ENCODE results near the gene MZB1. TPM values are rescaled to one million over a fixed set of nuclear protein-coding genes. Genes with fewer than 3 reads are reported as not detected.
"Not testable (repeated sequence)": the region's sequence is repeated elsewhere in the genome, so short reads cannot be mapped to it uniquely, and the experiment has no call there.

MZB1 gene
- total RNA-seq, 4 donors from 2014 or later = 2.1 to 2.4 TPM; not detected in 2

DNA sequence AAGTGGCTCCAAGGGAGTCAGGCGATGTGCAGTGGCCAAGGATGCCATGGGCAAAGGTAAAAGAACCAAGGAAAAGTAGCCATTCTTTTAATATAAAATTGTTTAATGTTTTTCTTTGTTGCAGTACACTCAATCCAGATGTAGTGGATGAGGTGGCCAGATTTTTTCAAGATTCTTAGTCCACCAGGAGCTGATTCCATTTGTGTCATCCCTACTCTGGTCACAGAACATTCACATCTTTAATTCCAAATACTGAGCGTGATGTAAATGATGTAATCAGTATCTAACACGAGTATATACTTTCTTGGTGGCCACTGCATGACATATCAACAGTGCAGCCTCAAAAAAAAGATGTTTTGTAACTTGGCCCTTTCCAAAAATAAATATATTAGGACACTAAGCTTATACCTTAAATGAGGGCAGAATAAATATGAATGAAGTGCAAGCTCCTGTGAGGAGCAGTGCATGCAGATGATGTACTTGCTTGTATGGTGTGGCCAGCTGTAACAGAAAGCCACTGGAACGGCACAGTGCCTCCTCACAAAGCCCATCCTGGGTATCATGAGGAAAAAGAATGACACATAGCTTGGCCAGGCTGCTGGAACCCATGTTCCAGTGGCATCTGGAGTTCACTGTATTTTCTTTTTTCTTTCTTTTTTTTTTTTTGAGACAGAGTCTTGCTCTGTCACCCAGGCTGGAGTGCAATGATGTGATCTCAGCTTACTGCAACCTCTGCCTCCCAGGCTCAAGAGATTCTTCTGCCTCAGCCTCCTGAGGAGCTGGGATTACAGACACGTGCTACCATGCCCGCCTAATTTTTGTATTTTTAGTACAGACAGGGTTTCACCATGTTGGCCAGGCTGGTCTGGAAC, 20.6 kb upstream of the MZB1 start:
- H3K27ac ChIP-seq = peak overlapping the region in 2 of 4 donors; percentile 32 to 35

DNA sequence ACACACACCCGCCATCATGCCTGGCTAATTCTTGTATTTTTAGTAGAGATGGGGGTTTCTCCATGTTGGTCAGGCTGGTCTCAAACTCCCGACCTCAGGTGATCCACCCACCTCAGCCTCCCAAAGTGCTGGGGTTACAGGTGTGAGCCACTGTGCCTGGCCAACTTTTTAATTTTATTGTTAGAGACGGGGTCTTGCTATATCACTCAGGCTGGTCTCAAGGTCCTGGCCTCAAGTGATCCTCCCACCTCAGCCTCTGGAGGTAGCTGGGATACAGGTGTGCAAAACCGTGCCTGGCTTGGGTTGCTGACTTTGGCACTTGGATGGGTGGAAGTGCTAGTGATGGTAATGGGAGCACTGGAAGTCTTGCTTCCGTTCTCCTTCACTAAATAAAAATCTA, 19.4 kb upstream of the MZB1 start:
- WGBS, 2 donors = 85 to 89% methylated on average over 5 of the region's 5 CpGs
- not testable (repeated sequence) for DNase-seq (ENCODE audit: low spot score in 2 of 2); H3K27ac ChIP-seq; H3K9me3 ChIP-seq; H3K27me3 ChIP-seq; H3K4me3 ChIP-seq; H3K4me1 ChIP-seq
- peaks cover 0 to 24% (median 0%) of the 10 kb centered on the region in 3 donors for H3K36me3 ChIP-seq

More for the DNA sequence above, 20.6 kb upstream of the MZB1 start:
- H3K4me3 ChIP-seq = no peak overlapping the region
- 52 to 61% methylated on average over 6 of the region's 6 CpGs for WGBS, 2 donors
- H3K27me3 ChIP-seq = no peaks in the 10 kb centered on the region
- H3K36me3 ChIP-seq = peaks cover 0 to 24% (median 0%) of the 10 kb centered on the region in 3 donors
- H3K9me3 ChIP-seq = no peaks in the 10 kb centered on the region
- DNase-seq (ENCODE audit: low spot score in 2 of 2) = no peak
- TF ChIP-seq, protein P1, sequence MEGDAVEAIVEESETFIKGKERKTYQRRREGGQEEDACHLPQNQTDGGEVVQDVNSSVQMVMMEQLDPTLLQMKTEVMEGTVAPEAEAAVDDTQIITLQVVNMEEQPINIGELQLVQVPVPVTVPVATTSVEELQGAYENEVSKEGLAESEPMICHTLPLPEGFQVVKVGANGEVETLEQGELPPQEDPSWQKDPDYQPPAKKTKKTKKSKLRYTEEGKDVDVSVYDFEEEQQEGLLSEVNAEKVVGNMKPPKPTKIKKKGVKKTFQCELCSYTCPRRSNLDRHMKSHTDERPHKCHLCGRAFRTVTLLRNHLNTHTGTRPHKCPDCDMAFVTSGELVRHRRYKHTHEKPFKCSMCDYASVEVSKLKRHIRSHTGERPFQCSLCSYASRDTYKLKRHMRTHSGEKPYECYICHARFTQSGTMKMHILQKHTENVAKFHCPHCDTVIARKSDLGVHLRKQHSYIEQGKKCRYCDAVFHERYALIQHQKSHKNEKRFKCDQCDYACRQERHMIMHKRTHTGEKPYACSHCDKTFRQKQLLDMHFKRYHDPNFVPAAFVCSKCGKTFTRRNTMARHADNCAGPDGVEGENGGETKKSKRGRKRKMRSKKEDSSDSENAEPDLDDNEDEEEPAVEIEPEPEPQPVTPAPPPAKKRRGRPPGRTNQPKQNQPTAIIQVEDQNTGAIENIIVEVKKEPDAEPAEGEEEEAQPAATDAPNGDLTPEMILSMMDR (IDR thresholded peaks at IDR 0.05) = no peak
- TF ChIP-seq EP300 (IDR thresholded peaks at IDR 0.05) (no peak), POLR2A (IDR thresholded peaks at IDR 0.05) (no peak)
- H3K4me1 ChIP-seq = peaks cover 0 to 15% (median 4%) of the 10 kb centered on the region in 4 donors

DNA sequence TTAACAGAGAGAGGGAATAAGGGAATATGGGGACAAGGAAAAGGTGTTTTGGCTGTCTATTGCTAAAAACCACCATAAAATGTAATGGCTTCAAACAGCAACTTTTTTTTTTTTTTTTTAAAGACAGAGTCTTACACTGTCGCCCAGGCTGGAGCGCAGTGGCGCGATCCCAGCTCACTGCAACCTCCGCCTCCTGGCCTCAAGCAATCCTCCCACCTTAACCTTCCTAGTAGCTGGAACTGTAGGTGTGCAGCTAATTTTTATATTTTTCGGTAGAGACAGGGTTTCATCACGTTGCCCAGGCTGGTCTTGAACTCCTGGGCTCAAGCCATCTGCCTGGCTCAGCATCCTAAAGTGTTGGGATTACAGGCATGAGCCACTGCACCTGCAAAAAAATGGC, 18.5 kb upstream of the MZB1 start:
- Histone ChIP-seq H3K4me1 (peaks cover 2 to 11% (median 8%) of the 10 kb centered on the region in 4 donors), H3K27me3 (no peaks in the 10 kb centered on the region), H3K9me3 (no peaks in the 10 kb centered on the region), H3K4me3 (no peak overlapping the region), H3K36me3 (peaks cover 0 to 18% (median 0%) of the 10 kb centered on the region in 3 donors), H3K27ac (no peak overlapping the region)
- DNase-seq (ENCODE audit: low spot score in 2 of 2) = no peak
- WGBS, 2 donors = 91% methylated on average over 7 of the region's 7 CpGs
- no peak for TF ChIP-seq EP300 (IDR thresholded peaks at IDR 0.05)

DNA sequence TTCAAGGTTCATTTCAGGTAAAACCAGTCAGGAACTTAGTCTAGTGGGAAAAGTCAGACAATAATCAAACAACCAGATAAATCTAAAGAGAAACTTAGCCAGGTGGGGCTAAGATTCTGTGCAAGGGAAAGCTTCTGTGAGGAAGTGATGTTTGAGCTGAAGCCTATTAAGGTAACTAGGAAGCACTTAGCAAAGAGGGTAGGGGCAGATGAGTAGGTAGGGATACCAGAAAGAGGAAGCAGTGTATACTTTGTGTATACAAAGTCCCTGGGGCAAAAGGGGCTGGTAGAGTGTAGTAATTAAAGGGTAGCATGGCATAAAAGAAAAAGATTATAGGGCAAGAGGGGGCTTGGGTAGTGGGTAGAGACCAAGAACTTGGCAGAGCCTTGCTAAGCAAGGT, 17.8 kb upstream of the MZB1 start:
- Histone ChIP-seq H3K27ac (no peak overlapping the region), H3K36me3 (peaks cover 0 to 11% (median 0%) of the 10 kb centered on the region in 3 donors), H3K4me1 (peaks cover 4 to 15% (median 11%) of the 10 kb centered on the region in 4 donors), H3K27me3 (no peaks in the 10 kb centered on the region), H3K4me3 (no peak overlapping the region), H3K9me3 (no peaks in the 10 kb centered on the region)
- TF ChIP-seq POLR2A (IDR thresholded peaks at IDR 0.05) (no peak), EP300 (IDR thresholded peaks at IDR 0.05) (no peak)
- TF ChIP-seq, protein P1 (IDR thresholded peaks at IDR 0.05) = no peak
- DNase-seq (ENCODE audit: low spot score in 2 of 2) = no peak

DNA sequence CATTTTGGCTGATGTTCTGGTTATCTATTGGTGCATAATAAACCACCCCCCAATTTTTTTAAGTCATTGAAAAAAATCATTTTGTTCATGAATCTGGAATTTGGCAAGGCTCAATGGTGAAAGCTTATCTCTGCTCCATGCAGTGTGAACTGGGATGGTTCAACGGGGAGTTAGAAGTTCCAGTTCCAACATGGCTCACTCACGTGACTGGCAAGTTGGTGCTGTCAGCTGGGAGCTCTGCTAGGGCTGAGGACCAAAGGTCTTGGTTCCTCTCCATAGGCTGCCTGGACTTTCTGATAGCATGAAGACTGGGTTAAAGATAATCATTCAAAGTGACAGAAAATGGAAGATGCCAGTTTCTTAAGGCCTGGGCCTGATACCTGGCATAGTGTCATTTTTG, 17.2 kb upstream of the MZB1 start:
- H3K27me3 ChIP-seq = no peaks in the 10 kb centered on the region
- H3K27ac ChIP-seq = no peak overlapping the region
- no peak for DNase-seq (ENCODE audit: low spot score in 2 of 2)
- H3K36me3 ChIP-seq = peaks cover 0 to 6% (median 0%) of the 10 kb centered on the region in 3 donors
- H3K9me3 ChIP-seq = no peaks in the 10 kb centered on the region
- no peak overlapping the region for H3K4me3 ChIP-seq
- 87 to 96% methylated on average over 2 of the region's 2 CpGs for WGBS, 2 donors
- peaks cover 4 to 15% (median 11%) of the 10 kb centered on the region in 4 donors for H3K4me1 ChIP-seq
- TF ChIP-seq POLR2A (IDR thresholded peaks at IDR 0.05) = no peak
- TF ChIP-seq, protein P1 (IDR thresholded peaks at IDR 0.05) = no peak
- no peak for TF ChIP-seq EP300 (IDR thresholded peaks at IDR 0.05)

DNA sequence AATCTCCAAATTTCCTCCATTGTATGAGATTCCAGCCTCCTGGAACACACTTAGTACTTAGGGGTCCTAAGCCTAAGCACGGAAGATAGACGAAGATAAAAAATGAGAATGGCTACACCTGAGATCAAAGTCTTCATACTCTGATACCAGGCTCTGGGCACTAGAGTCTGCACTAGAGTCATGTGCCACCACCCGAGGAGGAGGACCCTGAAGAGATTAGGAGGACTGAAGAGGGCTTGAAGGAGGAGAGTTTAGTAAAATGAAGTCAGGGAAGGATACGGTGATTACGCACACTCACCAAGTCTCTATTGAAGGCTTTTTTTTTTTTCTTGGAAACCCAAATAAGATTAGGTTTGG, 14.7 kb upstream of the MZB1 start:
- 69 to 70% methylated on average over 5 of the region's 5 CpGs for WGBS, 2 donors
- H3K27ac ChIP-seq = peak overlapping the region; percentile 82 to 97 (median 88)

More for the DNA sequence above, 14.7 kb upstream of the MZB1 start:
- Histone ChIP-seq H3K4me1 (peaks cover 4 to 15% (median 11%) of the 10 kb centered on the region in 4 donors), H3K27me3 (no peaks in the 10 kb centered on the region), H3K36me3 (no peaks in the 10 kb centered on the region), H3K9me3 (no peaks in the 10 kb centered on the region), H3K4me3 (peak overlapping the region in 3 of 4 donors; percentile 36 to 58 (median 58))
- TF ChIP-seq POLR2A (IDR thresholded peaks at IDR 0.05) = no peak
- TF ChIP-seq, protein P1 (IDR thresholded peaks at IDR 0.05) = no peak
- no peak for TF ChIP-seq EP300 (IDR thresholded peaks at IDR 0.05)
- DNase-seq (ENCODE audit: low spot score in 2 of 2) = no peak
